RCC 7860 (cell line): ENCODE results near the gene SLC4A2.
"Not testable (repeated sequence)": the region's sequence is repeated elsewhere in the genome, so short reads cannot be mapped to it uniquely, and the experiment has no call there.

ENCODE experiments used
- DNase-seq: peaks from one replicate; pipeline ENCODE4 v3.0.0-alpha.2; 2015; ENCODE audit warnings: low spot score
- FAIRE-seq: peaks from 2 replicates; lab custom pipeline; 2012; peaks lifted over from hg19 to GRCh38; lab: Jason Lieb, UNC

SLC4A2 gene

GRCh38 chr7:151059367-151060112 is at the start of gene SLC4A2:
Gene SLC4A2, plus strand, starts transcription at chr7:151059589. Its CDS starts 2,399 bp downstream, at chr7:151061988.
- FAIRE-seq (no peak), DNase-seq (peak; percentile 46)

DNA sequence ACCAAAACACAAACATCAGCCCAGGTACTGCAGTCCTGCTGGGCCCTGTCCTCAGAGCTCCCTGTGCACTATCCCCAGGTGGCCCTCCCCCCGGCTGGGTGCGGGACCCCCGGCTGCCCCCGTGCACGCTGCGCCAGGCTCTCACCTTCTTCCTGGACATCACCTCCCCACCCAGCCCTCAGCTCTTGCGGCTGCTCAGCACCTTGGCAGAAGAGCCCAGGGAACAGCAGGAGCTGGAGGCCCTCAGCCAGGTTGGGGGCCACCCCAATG is 49.4 kb upstream of the SLC4A2 start:
- no peak for DNase-seq
- no peak for FAIRE-seq

DNA sequence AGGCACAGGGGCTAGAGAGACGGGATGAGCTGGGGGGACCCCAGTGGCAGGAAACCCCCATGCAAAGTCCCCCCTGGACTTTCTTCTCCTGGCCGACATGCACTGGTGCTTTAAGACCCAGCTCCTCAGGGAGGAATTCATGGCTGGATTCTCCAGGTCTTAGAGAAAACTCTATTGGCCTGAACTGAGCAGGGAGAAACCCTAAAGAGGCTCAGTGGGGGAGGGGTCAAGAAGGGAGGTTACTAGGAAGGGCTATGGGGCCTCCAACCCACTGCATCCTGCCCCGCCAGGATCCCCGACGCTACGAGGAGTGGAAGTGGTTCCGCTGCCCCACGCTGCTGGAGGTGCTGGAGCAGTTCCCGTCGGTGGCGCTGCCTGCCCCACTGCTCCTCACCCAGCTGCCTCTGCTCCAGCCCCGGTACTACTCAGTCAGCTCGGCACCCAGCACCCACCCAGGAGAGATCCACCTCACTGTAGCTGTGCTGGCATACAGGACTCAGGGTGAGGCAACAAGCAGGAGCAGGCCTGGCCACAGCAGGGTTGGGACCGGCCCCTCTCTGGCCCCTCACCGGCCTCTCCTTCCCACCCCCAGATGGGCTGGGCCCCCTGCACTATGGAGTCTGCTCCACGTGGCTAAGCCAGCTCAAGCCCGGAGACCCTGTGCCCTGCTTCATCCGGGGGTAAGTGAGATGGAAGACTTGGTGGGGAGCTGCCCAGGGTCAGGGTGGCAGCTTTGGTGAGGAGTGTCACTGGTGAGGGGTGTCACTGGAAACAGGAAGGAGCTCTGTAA is 48.9 kb upstream of the SLC4A2 start:
- FAIRE-seq (no peak), DNase-seq (no peak)

GRCh38 chr7:151011097-151011409 is 48.3 kb upstream of the SLC4A2 start:
- no peak for DNase-seq
- no peak for FAIRE-seq

- not testable (repeated sequence) for FAIRE-seq
Observed at GRCh38 chr7:151011616-151012015, 47.8 kb upstream of the SLC4A2 start.

GRCh38 chr7:151012031-151012692 is 47.2 kb upstream of the SLC4A2 start:
- no peak for DNase-seq
- no peak for FAIRE-seq

More at GRCh38 chr7:151011616-151012015, 47.8 kb upstream of the SLC4A2 start:
- DNase-seq = not testable (repeated sequence)

- DNase-seq (no peak), FAIRE-seq (no peak)
Observed at GRCh38 chr7:151012911-151013347, 46.5 kb upstream of the SLC4A2 start.

- FAIRE-seq (no peak), DNase-seq (no peak)
Observed at GRCh38 chr7:151013356-151013732, 46.0 kb upstream of the SLC4A2 start.

GRCh38 chr7:151013733-151014497 is 45.5 kb upstream of the SLC4A2 start:
- no peak for DNase-seq
- no peak for FAIRE-seq

GRCh38 chr7:151014950-151015349 is 44.4 kb upstream of the SLC4A2 start:
- DNase-seq (no peak), FAIRE-seq (no peak)

- DNase-seq (no peak), FAIRE-seq (no peak)
Observed at GRCh38 chr7:151015967-151016366, 43.4 kb upstream of the SLC4A2 start.

- FAIRE-seq (no peak), DNase-seq (no peak)
Observed at GRCh38 chr7:151016505-151016904, 42.9 kb upstream of the SLC4A2 start.

GRCh38 chr7:151016942-151017341 is 42.4 kb upstream of the SLC4A2 start:
- no peak for FAIRE-seq
- DNase-seq = no peak

GRCh38 chr7:151017370-151017952 is 41.9 kb upstream of the SLC4A2 start:
- no peak for FAIRE-seq
- no peak for DNase-seq

- FAIRE-seq = no peak
- DNase-seq = no peak
Observed at GRCh38 chr7:151017953-151018420, 41.4 kb upstream of the SLC4A2 start.

DNA sequence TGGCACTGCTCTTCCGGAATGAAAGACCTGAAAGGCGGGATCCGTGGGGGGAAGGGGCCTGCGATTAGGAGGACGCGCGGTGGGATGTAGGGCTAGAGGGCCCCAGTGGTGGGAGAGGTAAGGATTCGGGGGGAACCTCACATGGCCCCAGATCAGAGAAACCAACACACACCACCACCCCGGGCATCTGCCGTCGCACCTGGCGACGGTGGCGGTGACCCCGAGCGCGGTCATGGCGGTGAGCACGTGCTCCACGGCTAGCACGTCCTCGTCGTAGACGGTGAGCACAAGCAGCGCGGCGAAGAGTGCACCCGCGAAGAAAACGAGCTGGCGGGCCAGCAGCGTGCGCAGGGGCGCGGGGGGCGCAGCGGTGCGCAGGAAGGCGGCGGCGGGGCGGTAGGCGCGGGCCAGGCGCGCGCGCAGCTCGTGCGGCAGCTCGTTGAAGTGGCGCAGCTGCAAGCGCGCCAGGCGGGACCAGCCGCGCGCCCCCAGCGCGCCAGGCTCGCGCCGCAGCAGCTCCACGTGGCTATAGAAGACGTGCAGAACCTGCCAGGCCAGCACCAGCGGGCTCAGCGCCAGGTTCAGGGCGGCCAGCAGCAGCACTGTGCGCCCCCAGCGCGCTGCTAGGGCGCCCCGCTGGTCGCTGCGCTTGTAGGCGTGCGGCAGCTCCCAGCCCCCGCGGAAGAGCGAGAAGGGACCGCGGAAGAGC is 40.8 kb upstream of the SLC4A2 start:
- DNase-seq (no peak), FAIRE-seq (no peak)

DNA sequence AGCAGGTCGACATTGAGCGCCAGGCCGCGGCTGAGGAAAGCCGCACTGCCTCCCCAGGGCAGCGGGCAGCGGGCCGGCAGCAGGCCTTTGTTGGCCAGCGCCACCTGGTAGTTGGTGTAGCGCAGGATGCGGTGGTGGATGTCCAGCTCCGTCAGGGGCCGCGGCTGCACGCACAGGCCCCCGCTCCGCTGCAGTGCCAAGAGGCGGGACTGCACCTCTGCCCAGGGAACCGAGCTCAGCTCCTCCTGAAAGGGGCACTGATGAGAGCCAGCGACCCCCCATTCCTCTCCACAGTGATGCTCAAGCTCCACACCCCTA is 40.3 kb upstream of the SLC4A2 start:
- no peak for DNase-seq
- FAIRE-seq = no peak

DNA sequence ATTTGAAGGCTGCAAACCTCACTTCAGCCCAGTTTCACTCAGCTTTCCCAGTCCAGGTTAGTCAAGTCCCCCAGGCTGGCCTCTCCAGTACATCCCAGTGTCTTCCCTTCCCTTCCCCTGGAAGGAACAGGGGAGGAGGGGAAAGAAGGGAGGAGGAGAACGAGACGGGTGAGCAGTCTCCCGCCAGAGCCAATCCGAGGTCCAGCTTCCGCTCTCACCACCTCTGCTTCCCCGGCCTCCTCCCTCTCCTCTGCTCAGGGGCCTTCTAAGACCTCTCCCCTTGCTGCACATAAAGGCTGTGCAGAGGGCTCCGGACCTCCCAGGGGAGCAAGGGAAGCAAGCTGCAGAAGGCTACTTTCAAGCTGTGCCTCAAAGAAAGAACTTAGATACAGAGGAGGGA is 39.2 kb upstream of the SLC4A2 start:
- FAIRE-seq (no peak), DNase-seq (no peak)

GRCh38 chr7:151023232-151023631 is 36.2 kb upstream of the SLC4A2 start:
- no peak for DNase-seq
- FAIRE-seq = no peak

DNA sequence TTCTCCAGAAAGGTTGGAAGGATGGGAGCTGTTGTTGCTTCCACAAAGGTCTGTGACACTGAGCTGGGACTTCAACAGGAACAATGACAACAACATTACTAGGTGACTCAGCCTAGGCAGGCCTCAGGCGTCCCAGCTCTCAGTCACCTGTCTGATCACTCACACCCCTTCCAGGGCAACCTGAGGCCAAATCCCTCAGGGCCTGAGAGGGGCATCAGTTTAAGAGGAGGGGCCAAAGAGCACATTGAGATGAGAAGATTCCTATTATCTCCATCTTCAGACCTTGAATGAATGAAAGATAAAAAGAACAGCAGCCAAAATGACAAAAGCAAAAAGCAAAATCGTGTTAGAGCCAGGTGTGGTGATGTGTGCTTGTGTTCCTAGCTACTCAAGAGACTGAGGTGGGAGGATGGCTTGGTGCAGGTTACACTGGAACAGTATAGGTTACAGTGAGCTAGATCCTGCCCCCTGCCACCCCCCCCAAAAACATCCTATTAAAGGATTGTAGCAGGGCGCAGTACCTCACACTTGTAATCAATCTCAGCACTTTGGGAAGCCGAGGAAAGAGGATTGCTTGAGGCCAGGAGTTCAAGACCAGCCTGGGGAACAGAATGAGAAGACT is 34.8 kb upstream of the SLC4A2 start, which contains the start of gene ATG9B:
ATG9B (minus strand) TSS at position 60 of the 622 bp plus-strand sequence. CDS start 71 bp downstream, outside the sequence.
- DNase-seq (no peak), FAIRE-seq (no peak)
